Heart left ventricle (tissue), 13 donors: ENCODE data around the gene KCTD13.

ENCODE experiments used
- POLR2A ChIP-seq, 2 donors: fragments of 450-650 bp; IDR thresholded peaks; one replicate each; pipeline ENCODE4 v1.6.1; 2017; ENCODE audit warnings: antibody characterized with exemption in 2 of 2, mild to moderate bottlenecking in 2 of 2, moderate library complexity in 2 of 2
- TF ChIP-seq, protein P1 (sequence below), 12 donors: fragments of 200-600 bp; sonication (generic) in 4 of 12; IDR thresholded peaks; one replicate each; pipeline versions ENCODE4 v1.5.0 to v1.8.0; 2018 to 2022; ENCODE audit warnings: antibody characterized with exemption in 12 of 12, mild to moderate bottlenecking in 5 of 12
- donor health status: ischemic (EF 13 %, LVEDD 7.1; RV severe dilation, severe dysfunction).
- donor health status: DM: no; HTN: yes; CAD: no.
- donor health status: DM: no; HTN: no; CAD: no.
- donor health status: ischemic (EF 25% LVEDD 6.9; RV normal size, moderate dysfunction).
- donor health status: ischemic (EF 25% LVEDD 5.7; RV mildly dilated, moderate dysfunction).
- donor health status: ischemic (EF 35%, LVEDD 5.7; RV mildly dilated, moderate dysfunction).
- donor health status: nonischemic (EF 11% LVEDD 7.7; RV severe dilation, severe dysfunction).
- donor health status: DM: yes; HTN: yes; CAD: no.
- donor health status: PGD.
- donor health status: ischemic (EF 29% LVEDD 5.4; RV normal size, mild dysfunction).
- donor health status: nonischemic (EF 23%, LVEDD 6.1; RV moderate dilation, normal function).

DNA sequence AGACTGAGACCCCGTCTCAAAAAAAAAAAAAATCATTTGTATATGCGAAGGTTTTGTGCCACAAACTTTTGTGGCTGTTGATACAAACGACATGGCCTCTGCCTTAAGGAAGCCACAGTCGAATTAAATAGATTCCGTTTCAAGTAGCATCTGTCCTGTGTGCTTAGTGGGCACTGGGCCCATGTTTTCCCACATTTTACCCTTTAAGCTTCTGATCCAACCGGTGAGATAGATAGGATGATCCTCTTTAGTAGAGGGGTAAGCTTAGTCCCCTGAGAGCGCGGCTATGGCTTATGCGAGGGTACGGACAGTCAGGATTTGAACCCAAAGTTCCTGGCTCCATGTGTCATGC, 35.1 kb upstream of the KCTD13 start:
- TF ChIP-seq, protein P1, sequence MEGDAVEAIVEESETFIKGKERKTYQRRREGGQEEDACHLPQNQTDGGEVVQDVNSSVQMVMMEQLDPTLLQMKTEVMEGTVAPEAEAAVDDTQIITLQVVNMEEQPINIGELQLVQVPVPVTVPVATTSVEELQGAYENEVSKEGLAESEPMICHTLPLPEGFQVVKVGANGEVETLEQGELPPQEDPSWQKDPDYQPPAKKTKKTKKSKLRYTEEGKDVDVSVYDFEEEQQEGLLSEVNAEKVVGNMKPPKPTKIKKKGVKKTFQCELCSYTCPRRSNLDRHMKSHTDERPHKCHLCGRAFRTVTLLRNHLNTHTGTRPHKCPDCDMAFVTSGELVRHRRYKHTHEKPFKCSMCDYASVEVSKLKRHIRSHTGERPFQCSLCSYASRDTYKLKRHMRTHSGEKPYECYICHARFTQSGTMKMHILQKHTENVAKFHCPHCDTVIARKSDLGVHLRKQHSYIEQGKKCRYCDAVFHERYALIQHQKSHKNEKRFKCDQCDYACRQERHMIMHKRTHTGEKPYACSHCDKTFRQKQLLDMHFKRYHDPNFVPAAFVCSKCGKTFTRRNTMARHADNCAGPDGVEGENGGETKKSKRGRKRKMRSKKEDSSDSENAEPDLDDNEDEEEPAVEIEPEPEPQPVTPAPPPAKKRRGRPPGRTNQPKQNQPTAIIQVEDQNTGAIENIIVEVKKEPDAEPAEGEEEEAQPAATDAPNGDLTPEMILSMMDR (IDR thresholded peaks at IDR 0.05), result no peak
- no peak for TF ChIP-seq POLR2A (IDR thresholded peaks at IDR 0.05)
